Inferior parietal cortex (tissue), 1 donor: ENCODE measurements around the gene LURAP1L.

Experiments
- DNase-seq: peaks from one replicate; pipeline ENCODE4 v3.0.0-alpha.2; 2016; ENCODE audit errors: extremely low spot score

LURAP1L gene

DNA sequence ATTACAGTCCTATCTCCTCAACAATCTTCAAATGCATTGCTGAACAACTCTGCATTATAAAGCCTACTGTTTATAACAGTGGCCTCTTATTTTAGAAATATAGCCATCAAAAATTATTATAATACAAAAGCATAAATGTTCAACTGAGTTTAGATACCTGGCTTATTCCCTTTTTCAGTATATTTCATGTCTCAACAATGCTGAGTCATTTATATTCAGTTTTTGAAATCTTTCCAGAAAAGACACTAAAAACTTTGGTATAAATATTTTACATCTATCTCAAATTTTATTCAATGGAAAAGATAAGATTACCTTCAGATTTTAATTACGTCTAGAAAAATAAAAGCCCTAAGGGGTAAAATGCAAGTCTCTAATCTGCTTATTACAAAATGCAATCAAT is 37.9 kb downstream of the LURAP1L start:
- no peak for DNase-seq

DNA sequence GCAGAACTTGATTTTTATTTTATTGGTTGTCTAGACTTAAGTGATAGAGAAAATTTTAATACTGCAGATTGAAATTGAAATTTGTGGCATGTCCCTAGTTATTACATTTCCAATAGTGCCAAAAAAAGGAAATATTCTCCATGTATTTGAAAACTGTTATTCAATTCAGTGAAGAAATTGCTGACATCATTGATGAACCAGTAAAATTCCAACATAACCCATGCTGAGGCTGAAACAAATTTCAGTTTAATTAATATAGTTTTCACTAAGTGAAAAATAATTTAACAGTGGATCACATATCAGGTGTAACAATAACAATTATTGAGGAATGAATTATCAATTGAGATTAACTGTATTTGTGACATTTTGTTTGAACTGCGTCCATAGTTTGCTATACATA is 38.7 kb downstream of the LURAP1L start:
- DNase-seq, result no peak

- peak; percentile 71 for DNase-seq
Measured at GRCh38 chr9:12813960-12814876, 39.4 kb downstream of the LURAP1L start.

DNA sequence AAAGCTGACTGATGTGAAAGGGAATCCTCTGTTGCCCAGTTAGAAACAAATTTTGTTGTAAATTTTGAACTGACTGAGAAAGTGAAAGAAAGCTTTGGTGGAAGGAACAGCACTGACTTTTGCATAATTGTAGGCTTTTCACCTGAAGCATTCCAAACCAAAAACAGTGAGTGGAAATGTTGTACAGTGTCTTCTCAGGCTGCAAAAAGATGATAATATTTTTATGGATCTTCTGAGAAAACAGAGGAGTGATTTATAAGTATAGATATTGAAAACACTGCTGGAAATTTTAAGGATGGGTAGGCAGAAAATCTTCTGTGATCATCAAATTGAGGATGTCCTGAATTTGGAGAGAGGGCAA is 40.0 kb downstream of the LURAP1L start:
- no peak for DNase-seq

DNA sequence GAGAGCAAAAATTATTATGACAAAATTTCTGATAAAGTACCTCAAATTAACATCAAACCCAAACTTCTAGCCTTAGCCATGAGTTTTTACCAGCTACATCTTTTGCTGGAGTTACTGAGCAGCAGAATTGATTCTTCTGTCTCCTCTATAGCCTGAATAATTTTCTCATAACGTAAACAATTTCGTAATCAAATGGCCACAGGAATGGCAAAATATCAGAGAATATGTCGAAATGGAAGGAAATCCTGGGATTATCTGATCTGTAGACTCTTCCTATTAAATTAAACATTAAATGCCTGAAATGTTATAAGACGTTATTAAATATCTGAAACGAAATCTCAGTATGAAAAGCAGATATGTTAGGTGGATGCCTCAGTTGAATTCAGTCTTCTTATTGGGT is 41.1 kb downstream of the LURAP1L start:
- no peak for DNase-seq

DNA sequence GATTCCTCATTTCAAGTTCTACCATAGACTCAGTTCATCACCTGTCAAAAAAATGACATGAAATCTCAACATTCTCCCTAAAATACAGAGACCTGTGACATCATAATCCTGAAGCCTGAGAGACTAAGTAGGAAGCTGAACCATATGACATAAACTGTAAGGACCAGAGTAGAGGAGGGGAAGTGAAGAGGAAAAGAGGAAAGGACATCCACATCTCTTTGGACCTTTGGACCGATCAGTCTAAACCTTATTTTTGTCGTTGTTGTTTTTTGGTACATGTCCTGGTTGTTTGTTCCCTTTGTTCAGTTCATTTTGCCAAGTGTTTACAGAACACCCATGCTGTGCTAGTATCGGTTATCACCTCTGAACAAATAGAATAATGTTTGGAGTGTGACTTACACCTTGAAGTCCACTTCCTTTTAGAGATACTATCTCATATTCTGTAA is 41.9 kb downstream of the LURAP1L start:
- no peak for DNase-seq

- no peak for DNase-seq
Measured at GRCh38 chr9:12817702-12818101, 42.9 kb downstream of the LURAP1L start.

DNA sequence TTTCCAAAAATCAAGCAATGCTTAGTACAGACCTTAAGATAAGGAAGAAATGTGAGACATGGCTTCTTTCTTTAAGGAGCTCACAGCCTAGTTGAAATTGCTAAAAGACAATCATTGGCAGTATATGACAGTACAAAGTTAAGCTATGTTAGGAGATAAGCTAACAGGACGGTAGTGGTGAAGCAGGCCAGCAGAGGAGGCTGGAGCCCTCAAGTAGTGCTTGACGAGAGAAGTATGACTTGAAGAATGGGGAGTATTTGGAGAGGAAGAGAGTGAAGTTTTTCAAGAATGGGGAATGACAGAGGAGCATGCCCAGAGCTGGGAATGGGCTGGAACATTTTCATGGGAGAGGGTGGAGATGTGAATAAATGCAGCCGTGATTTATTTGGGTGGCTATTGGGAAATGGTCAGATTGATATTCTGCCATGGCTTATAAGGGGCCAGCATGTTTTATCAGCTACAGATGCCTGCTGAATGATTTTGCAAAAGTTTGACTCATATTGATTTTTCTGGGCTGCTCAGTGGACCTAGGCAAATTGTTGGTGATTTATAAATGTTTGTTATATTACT is 43.7 kb downstream of the LURAP1L start:
- DNase-seq, result no peak

GRCh38 chr9:12819436-12820185 is 44.8 kb downstream of the LURAP1L start:
- no peak for DNase-seq

DNA sequence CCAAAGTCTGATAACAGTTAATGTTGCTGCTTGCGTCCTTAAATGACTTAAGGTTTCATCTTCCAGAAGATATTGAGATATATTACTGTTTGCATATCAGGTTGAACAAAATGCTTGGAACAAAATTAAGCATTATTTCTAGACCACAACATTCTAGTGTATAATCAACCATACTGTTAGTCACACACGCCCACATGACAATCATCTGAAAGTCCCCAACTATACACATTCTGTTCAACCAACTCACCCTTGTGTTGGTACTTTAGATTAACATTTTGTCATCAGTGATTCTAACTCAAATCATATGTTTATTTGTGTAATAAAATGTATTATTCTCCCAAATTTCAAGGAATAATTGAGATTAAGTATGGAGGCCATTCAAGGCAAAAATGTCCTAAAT is 47.3 kb downstream of the LURAP1L start:
- no peak for DNase-seq

DNA sequence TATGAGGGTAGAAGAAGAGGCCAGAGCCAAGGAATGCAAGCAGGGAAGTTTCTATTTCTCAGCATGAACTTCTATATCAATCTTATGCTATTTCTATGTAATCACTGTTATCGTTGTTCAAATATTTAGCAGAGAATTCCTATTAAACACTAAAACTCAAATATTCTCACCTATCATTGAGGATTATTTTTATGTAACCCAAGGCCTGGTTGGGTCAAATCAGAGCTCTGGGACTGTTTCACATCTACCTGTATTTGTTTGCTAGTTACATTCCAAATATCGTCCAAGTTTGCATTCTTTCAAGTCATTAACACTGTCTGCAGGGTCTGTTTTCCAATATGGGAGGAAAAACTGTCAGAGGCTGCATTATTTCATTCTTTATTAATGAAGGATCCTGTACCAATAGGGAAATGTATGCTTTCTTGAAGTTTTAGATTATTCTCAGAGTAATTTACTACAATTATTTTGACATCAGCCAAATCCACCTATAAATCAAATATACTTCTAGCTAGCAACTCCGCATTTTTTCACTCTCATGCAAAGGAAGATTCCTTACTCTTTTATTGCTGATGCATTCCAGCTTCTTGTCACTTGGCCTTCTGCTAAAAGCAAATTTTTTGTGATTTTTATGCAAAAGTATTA is 52.2 kb downstream of the LURAP1L start:
- no peak for DNase-seq

- no peak for DNase-seq
Measured at GRCh38 chr9:12833701-12834100, 58.9 kb downstream of the LURAP1L start.

DNA sequence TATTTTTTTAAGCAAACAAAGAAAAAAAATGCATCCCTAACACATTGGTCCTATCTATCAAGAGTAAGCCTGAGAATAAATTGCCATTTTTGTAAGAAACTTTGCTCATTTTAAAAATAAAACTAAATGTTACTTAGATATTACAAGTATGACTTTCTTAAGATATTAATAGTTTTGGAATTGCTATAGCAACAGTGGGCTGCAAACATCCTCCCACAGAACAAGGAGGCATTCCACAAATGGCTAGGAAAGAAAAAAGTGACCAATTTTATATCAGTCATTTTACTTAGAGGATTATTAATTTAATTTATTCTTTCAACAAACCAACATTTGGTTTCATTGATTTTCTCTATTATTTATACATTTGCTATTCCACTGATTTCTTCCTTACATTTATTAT is 63.7 kb downstream of the LURAP1L start:
- DNase-seq, result no peak

DNA sequence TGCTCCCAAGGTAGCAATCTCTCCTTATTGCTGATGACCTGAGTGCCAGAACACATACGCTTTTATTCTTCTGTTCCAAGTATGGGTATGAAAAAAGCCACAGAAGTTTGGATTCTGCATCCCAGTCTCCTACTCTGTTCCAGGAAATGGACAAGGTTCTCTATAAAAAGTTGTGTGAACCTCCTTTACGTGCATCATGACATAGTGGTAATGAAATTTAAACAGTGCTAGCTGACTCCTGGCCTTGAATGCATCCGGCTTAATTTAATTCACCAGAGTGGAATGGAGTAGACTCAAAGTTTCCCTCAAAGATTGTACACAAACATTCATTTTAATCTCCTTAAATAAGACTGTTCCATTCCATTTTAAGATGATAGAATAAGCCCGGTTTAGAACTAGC is 68.9 kb downstream of the LURAP1L start:
- DNase-seq, result no peak

DNA sequence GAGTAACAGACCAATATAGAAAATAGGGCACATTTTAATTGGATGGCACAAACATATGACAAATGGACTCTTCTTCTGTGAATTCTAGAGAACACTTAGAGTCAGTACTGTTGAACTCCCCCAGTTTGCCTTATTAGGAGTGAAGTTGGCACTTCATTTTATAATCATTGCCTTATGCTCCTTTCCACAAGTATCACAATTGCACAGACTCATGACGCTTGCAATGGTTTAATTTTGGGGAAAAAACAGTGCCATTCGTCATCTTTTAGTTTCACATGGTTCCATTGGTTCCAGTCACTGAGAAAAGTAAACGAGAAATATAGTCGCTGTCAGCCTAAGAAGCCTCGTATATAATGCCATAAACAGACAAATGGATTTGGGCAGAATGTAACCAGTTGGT is 71.2 kb downstream of the LURAP1L start:
- no peak for DNase-seq

DNA sequence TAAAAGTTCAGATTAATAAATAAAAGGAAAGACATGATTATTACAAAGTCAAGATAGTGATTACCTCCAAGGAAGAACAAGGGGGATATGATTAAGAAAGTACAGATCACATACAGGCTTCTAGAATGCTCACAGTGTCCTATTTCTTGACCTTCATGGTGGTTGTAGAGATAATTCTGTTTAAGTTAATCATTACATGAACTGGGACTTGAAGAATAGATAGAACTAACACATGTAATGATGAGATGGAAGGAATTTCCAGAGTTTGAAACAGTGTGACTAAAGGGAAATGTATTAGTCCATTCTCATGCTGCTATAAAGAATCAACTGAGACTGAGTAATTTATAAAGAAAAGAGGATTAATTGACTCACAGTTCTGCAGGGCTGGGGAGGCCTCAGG is 72.7 kb downstream of the LURAP1L start:
- DNase-seq, result no peak

- no peak for DNase-seq
Measured at GRCh38 chr9:12849486-12850003, 74.7 kb downstream of the LURAP1L start.

DNA sequence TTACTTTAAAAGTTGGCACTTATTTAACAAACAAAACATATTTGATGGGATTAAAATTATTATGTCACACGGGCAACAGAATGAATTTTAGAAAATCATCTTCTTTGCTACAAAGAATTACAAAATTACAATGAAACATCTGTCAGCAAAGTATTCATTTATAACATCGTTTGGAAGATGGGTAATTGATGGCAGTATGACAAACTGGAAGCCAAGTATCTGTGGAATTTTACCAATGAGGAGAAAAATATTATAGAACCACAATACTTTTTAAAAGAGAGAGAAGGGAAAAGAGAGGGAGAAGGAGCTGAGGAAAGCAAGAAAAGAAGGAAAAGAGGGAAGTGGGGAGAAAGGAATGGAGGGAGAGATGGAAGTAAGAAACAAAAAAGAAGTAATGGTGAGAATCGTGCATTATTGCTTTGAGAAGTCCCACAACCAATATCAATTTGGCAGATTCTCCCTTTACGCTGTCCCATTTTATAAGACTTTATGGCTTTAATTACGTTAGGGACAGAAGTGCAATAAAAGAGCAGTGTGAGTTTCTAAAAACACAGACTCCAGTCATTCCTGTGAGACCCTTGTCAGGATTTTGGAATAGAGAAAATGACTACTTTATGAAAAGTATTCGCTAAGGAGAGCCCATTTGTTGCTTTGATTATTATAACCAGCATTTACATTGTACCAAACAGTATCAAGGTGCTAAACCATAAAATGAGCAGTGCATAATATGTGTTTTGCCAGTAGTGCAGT is 76.7 kb downstream of the LURAP1L start:
- DNase-seq, result no peak

GRCh38 chr9:12853051-12853450 is 78.2 kb downstream of the LURAP1L start:
- DNase-seq, result no peak

DNA sequence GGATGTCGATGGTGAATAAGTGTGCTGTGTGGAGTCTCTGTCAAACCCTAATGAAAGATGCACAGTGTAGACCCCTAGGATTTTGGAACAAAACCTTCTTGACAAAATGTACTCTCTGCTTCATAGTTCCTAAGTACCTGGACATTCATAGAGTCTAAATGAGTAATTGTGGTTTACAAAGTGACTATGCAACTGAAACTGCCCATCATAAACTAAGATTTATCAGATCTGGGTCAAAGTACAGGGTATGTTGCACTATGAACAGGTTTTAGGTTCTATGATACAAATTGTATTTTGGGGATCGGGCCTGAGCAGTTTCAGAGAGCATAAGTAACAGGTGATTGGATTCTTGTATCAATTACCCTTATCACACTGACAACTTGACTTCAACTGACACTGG is 79.4 kb downstream of the LURAP1L start:
- no peak for DNase-seq

DNA sequence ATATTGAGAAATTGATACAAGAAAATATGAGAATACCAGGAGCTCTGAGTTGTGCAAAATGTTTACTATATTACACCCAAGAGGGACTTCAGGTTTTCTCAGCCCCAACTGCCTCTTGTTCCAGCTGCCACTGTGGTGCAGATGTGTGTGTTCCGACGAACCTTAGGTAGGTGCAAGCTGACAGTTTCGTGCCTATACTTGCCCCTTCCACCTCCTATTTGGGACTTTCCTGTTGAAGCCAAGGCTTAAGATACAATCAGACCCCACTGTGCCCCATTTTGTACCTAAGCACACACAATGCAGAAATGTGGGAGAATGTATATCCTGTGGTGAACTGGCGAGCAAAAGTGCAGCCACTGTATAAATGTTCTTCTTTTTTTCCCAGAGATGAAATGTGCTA is 80.2 kb downstream of the LURAP1L start:
- no peak for DNase-seq
